Neuron (in vitro differentiated cells): ENCODE measurements around the gene NPB.

ENCODE experiments used
- H2AFZ ChIP-seq: one replicate; pipeline ENCODE4 v1.6.1; 2013; ENCODE audit warnings: low read depth, mild to moderate bottlenecking, inconsistent platforms, low read length, moderate library complexity
- H3K27me3 ChIP-seq: one replicate; pipeline ENCODE4 v1.6.1; 2013; ENCODE audit warnings: low read length; ENCODE audit not compliant: insufficient read depth
- H3K36me3 ChIP-seq: one replicate; pipeline ENCODE4 v1.6.1; 2013; ENCODE audit warnings: low read length; ENCODE audit not compliant: insufficient read depth
- H3K4me1 ChIP-seq: one replicate; pipeline ENCODE4 v1.6.1; 2013; ENCODE audit warnings: low read length; ENCODE audit not compliant: insufficient read depth
- H3K4me3 ChIP-seq: 2 replicates; pipeline ENCODE4 v1.5.1; 2013; ENCODE audit warnings: mild to moderate bottlenecking, low read length, moderate library complexity
- H3K9me3 ChIP-seq: one replicate; pipeline ENCODE4 v1.6.1; 2013; ENCODE audit warnings: low read length

The NPB gene

GRCh38 chr17:81933178-81933699, 31.2 kb downstream of the NPB start:
- Histone ChIP-seq H3K4me3 (no peak overlapping the region), H3K27me3 (no peaks in the 10 kb centered on the region), H3K4me1 (peaks cover 10% of the 10 kb centered on the region), H3K9me3 (no peaks in the 10 kb centered on the region), H2AFZ (no peak overlapping the region), H3K36me3 (peaks cover 3% of the 10 kb centered on the region)

GRCh38 chr17:81934098-81934757, 32.2 kb downstream of the NPB start:
- Histone ChIP-seq H3K36me3 (peaks cover 3% of the 10 kb centered on the region), H3K4me3 (no peak overlapping the region), H2AFZ (no peak overlapping the region), H3K27me3 (no peaks in the 10 kb centered on the region), H3K9me3 (no peaks in the 10 kb centered on the region), H3K4me1 (peaks cover 7% of the 10 kb centered on the region)

- Histone ChIP-seq H3K9me3 (no peaks in the 10 kb centered on the region), H2AFZ (no peak overlapping the region), H3K36me3 (peaks cover 3% of the 10 kb centered on the region), H3K4me1 (peaks cover 9% of the 10 kb centered on the region), H3K27me3 (no peaks in the 10 kb centered on the region), H3K4me3 (no peak overlapping the region)
These were observed 33.0 kb downstream of the NPB start for GRCh38 chr17:81934850-81935708.

DNA sequence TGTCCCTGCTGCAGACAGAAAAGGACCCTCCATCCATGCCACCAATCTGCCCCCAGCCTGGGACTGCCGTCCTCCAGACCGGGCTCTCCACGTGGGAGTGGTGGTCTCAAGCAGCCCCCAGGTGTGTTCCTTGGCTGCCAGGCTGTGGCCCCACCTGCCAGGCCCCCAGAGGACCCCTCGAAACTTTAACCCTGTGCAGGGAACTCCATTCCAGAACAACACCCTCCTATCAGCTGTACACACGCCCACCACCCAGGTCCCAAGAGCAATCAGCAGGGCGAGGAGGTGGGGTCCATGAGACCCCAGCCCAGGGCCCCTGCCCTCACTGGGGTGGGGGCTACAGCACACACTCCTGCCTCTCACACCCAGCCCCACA, 33.7 kb downstream of the NPB start:
- H3K4me1 ChIP-seq: peaks cover 9% of the 10 kb centered on the region
- H3K36me3 ChIP-seq: peaks cover 3% of the 10 kb centered on the region
- H3K9me3 ChIP-seq: no peaks in the 10 kb centered on the region
- no peaks in the 10 kb centered on the region for H3K27me3 ChIP-seq
- no peak overlapping the region for H3K4me3 ChIP-seq
- H2AFZ ChIP-seq: no peak overlapping the region

DNA sequence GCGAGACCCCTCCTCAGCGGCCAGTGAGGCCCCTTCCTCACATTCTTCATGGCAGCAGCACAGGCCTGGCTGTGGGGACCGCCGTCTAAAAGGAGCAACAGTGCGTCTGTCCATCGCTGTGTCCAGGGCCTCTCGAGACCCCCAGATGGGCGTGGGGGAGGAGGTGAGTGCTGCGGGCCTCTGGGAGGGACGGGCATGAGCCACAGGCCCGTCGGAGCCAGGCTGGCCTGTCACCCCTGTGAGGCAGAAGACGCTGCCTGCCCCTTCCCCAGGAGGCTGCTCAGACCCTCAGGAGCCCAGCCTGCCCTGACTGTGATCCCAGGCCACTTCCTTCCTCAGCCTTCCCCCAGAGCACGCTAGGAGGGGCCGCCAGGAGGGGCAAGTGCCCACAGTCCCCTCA, 37.2 kb downstream of the NPB start:
- H3K9me3 ChIP-seq: no peaks in the 10 kb centered on the region

GRCh38 chr17:81939881-81940385, 37.9 kb downstream of the NPB start:
- Histone ChIP-seq H2AFZ (no peak overlapping the region), H3K36me3 (no peaks in the 10 kb centered on the region), H3K9me3 (no peaks in the 10 kb centered on the region), H3K4me3 (no peak overlapping the region), H3K4me1 (peaks cover 20% of the 10 kb centered on the region), H3K27me3 (no peaks in the 10 kb centered on the region)

More for the DNA sequence above, 37.2 kb downstream of the NPB start:
- no peak overlapping the region for H2AFZ ChIP-seq
- no peaks in the 10 kb centered on the region for H3K27me3 ChIP-seq
- H3K4me1 ChIP-seq: peaks cover 20% of the 10 kb centered on the region
- no peak overlapping the region for H3K4me3 ChIP-seq
- no peaks in the 10 kb centered on the region for H3K36me3 ChIP-seq

GRCh38 chr17:81940538-81941483, 38.8 kb downstream of the NPB start:
- Histone ChIP-seq H3K27me3 (no peaks in the 10 kb centered on the region), H2AFZ (no peak overlapping the region), H3K4me1 (peaks cover 20% of the 10 kb centered on the region), H3K36me3 (no peaks in the 10 kb centered on the region), H3K9me3 (no peaks in the 10 kb centered on the region), H3K4me3 (no peak overlapping the region)

- Histone ChIP-seq H3K27me3 (no peaks in the 10 kb centered on the region), H3K36me3 (no peaks in the 10 kb centered on the region), H3K4me3 (no peak overlapping the region), H2AFZ (no peak overlapping the region), H3K9me3 (no peaks in the 10 kb centered on the region), H3K4me1 (peaks cover 17% of the 10 kb centered on the region)
These were observed 39.6 kb downstream of the NPB start for GRCh38 chr17:81941484-81942166.

DNA sequence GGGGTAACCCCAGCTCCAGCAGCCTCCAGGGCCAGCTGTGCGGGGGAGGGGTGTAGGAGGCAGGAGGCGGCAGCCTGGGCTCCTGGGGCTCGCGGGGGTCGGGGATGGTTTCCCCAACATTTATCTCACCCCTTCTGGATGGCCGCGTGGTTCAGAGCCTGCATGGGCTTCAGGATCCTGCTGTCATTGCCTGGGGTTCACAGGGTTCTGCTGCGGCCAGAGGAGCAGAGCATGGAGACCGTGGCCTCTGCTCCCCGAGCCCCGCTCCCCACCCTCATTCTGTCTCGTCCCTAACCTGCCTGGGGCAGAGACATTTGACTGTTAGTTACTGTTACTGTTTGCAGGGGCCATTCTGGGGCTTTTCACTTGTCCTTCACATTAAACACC, 40.1 kb downstream of the NPB start:
- Histone ChIP-seq H3K4me1 (peaks cover 14% of the 10 kb centered on the region), H3K27me3 (no peaks in the 10 kb centered on the region), H3K4me3 (no peak overlapping the region), H3K9me3 (no peaks in the 10 kb centered on the region), H3K36me3 (no peaks in the 10 kb centered on the region), H2AFZ (no peak overlapping the region)

GRCh38 chr17:81944858-81945257, 42.8 kb downstream of the NPB start:
- Histone ChIP-seq H3K4me1 (peaks cover 12% of the 10 kb centered on the region), H3K4me3 (no peak overlapping the region), H3K36me3 (no peaks in the 10 kb centered on the region), H3K9me3 (no peaks in the 10 kb centered on the region), H2AFZ (no peak overlapping the region), H3K27me3 (no peaks in the 10 kb centered on the region)

DNA sequence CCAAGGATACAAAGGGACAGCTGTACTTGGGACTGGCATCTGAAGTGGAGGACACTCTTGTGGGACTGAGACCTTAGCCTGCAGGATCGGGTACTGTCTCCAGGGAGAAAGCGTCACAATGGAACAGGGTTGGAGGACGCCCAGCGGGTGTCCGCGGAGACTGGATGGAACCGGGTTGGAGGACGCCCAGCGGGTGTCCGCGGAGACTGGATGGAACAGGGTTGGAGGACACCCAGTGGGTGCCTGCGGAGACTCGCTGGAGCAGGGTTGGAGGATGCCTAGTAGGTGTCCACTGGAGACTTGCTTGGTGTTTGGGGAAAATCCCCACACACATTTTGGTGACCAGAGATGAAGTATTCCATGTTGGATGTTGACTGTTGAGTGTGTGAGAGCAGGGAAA, 45.2 kb downstream of the NPB start, which contains the start of gene MYADML2:
Gene MYADML2 (minus strand): TSS at position 45 of the 400 bp plus-strand sequence. CDS start 5,492 bp downstream, outside the sequence.
- Histone ChIP-seq H3K9me3 (no peaks in the 10 kb centered on the region), H3K27me3 (no peaks in the 10 kb centered on the region), H3K4me3 (no peak within 1 kb of the TSS), H3K4me1 (peaks cover 1% of the 10 kb centered on the region), H2AFZ (no peak within 1 kb of the TSS), H3K36me3 (no peaks in the 10 kb centered on the region)
